Activated CD4-positive, alpha-beta T cell treated with anti-CD3 and anti-CD28 coated beads, Interleukin-2, amount 10 ng/mL, durations not matched to agents 7 days and 5 days (primary cell): Measurements from ENCODE around the gene CRACDL. TPM values are rescaled to one million over a fixed set of nuclear protein-coding genes. Genes with fewer than 3 reads are reported as not detected.

ENCODE experiments used
- CTCF ChIA-PET: fragments of 350-600 bp; sonication (Branson Sonifier 250); formaldehyde crosslinking; loops from one replicate; lab custom pipeline; 2021; ENCODE audit warnings: antibody characterized with exemption; lab: Charles Lee
- POLR2A ChIA-PET: fragments of 350-600 bp; sonication (Branson Sonifier 250); formaldehyde crosslinking; loops from one replicate; lab custom pipeline; 2021; ENCODE audit warnings: antibody characterized with exemption; lab: Charles Lee
- DNase-seq: peaks from one replicate; pipeline ENCODE4 v3.0.0-alpha.2; 2020
- H3K27ac Mint-ChIP-seq: one replicate; pipeline ENCODE4 v1.8.0; 2021; ENCODE audit warnings: mild to moderate bottlenecking, moderate library complexity, mixed read lengths
- H3K27me3 Mint-ChIP-seq: one replicate; pipeline ENCODE4 v1.8.0; 2021; ENCODE audit warnings: mixed read lengths
- H3K36me3 Mint-ChIP-seq: one replicate; pipeline ENCODE4 v1.8.0; 2021; ENCODE audit warnings: low read depth, mixed read lengths
- H3K4me1 Mint-ChIP-seq: one replicate; pipeline ENCODE4 v1.8.0; 2021; ENCODE audit warnings: mixed read lengths
- H3K4me3 Mint-ChIP-seq: one replicate; pipeline ENCODE4 v1.8.0; 2021; ENCODE audit warnings: mild to moderate bottlenecking, moderate library complexity, mixed read lengths
- H3K9me3 Mint-ChIP-seq: one replicate; pipeline ENCODE4 v1.8.0; 2021; ENCODE audit warnings: mixed read lengths
- total RNA-seq, 2 experiments: library from RNA; stranded (reverse); gene quantifications; one replicate each; pipeline ENCODE4 v1.2.3, GENCODE V29; 2021

CRACDL gene
- total RNA-seq, 2 experiments from 2014 or later: 0.19 to 0.22 TPM

GRCh38 chr2:98795891-98796676 lies 139.9 kb downstream of the CRACDL start:
- no peak overlapping the region for H3K4me3 Mint-ChIP-seq
- peaks cover 2% of the 10 kb centered on the region for H3K36me3 Mint-ChIP-seq
- no peaks in the 10 kb centered on the region for H3K4me1 Mint-ChIP-seq
- ChIA-PET POLR2A (no interaction called here), CTCF (interaction anchor here (1.1 to 1.6 kb wide), 3 partner anchors 19 to 147 kb away, joined by 3 to 7 read pairs (median 5); partner anchors contain the start of gene MGAT4A)
- peaks cover 15% of the 10 kb centered on the region for H3K27me3 Mint-ChIP-seq
- H3K9me3 Mint-ChIP-seq: no peaks in the 10 kb centered on the region
- no peak overlapping the region for H3K27ac Mint-ChIP-seq
- no peak for DNase-seq

DNA sequence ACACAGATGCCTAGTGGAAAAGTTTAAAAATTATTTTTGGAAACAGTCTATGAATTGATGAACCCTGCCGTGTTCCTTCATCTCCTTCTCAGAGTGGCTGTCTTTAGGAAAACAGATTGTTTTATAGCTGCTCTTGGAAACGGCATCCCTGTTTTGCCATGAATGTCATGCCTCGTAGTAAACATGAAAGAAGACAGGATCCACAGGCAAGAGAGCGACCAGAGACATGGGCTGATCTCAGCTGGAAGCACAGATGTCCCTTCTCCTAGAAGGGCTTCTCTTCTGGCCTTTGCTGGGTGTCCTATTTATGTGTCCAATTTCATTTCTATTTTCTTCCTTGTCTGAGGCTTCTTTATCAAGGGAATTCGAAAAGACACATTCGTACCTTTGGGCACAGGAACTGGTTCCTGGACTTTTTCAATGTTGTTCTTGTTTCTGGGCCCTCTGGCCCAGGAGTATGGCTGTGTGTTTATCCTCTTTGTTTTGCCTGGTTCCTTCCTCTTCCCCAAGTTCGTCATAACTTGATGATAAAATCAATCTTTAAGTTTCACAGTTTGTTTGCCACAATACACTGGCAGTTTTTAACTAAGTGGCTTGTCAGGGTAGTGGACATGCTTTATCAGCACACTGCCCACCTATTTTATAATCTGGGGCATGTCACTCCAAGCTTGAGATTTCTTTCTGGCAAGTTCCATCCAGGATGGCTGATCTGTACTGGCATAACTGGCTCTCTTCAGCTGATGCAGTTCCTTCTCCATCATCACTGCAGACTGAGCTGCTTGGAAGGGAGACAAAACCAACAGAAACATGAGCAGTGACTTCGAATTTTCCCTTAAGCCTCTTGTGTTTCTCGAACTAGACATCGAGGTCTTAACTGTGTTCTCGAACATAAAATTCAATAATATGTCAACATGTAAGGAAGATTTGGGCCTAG lies 141.9 kb downstream of the CRACDL start:
- Mint-ChIP-seq H3K27me3 (peaks cover 7% of the 10 kb centered on the region), H3K36me3 (peaks cover 2% of the 10 kb centered on the region)
- CTCF ChIA-PET: interaction anchor here (1.1 to 1.3 kb wide), 3 partner anchors 8 to 23 kb away, joined by 3 to 4 read pairs (median 3); no protein-coding TSS in a partner anchor

DNA sequence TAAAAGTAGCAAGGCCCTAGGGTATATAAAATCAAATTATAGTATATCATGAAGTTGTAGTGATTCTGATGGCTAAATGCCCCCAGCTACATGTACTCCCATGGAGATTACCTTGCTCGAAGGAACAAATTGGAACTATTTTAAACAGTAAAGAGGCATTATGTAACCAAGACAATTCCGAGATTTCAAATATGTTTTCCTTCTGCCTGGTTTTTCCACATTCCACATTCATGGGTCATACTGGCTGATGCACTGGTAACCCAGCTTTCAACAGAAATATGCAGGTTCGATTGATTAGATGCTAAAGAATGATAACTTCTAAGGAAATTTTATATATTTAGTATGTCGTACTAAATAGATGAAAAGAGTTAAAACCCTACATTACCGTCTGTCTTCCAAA lies 142.8 kb downstream of the CRACDL start:
- Mint-ChIP-seq H3K36me3 (peaks cover 2% of the 10 kb centered on the region), H3K27ac (no peak overlapping the region), H3K4me3 (no peak overlapping the region), H3K9me3 (no peaks in the 10 kb centered on the region), H3K4me1 (no peaks in the 10 kb centered on the region), H3K27me3 (peaks cover 7% of the 10 kb centered on the region)
- POLR2A ChIA-PET: no interaction called here
- DNase-seq: no peak
- CTCF ChIA-PET: interaction anchor here (1.1 kb wide), 2 partner anchors 9 to 11 kb away, joined by 3 read pairs; no protein-coding TSS in a partner anchor

More for the DNA sequence above, 141.9 kb downstream of the CRACDL start:
- Mint-ChIP-seq H3K4me3 (no peak overlapping the region), H3K9me3 (no peaks in the 10 kb centered on the region), H3K27ac (no peak overlapping the region), H3K4me1 (no peaks in the 10 kb centered on the region)
- POLR2A ChIA-PET: interaction anchor here (0.5 kb wide), 1 partner anchor 127 kb away, joined by 3 read pairs; no protein-coding TSS in a partner anchor
- no peak for DNase-seq

DNA sequence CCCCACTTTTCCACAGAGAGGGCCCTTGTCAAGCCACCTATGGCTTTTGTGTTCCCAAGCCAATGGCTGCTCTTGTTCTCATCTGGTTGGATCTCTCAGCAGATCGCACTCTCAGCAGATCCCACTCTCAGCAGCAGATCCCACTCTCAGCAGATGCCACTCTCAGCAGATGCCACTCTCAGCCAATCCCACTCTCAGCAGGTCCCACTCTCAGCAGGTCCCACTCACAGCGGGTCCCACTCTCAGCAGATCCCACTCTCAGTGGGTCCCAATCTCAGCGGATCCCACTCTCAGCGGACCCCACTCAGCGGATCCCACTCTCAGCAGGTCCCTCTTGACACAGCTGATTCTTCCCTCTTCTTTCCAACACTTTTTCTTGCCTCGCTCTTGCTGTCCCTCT lies 145.8 kb downstream of the CRACDL start:
- no peak for DNase-seq
- peaks cover 2% of the 10 kb centered on the region for H3K36me3 Mint-ChIP-seq
- no peaks in the 10 kb centered on the region for H3K4me1 Mint-ChIP-seq
- no peaks in the 10 kb centered on the region for H3K9me3 Mint-ChIP-seq
- ChIA-PET CTCF (interaction anchor here (0.7 to 3.8 kb wide), 5 partner anchors 8 to 1722 kb away, joined by 3 to 19 read pairs (median 3); no protein-coding TSS in a partner anchor), POLR2A (no interaction called here)
- no peak overlapping the region for H3K4me3 Mint-ChIP-seq
- H3K27me3 Mint-ChIP-seq: peaks cover 7% of the 10 kb centered on the region
- H3K27ac Mint-ChIP-seq: no peak overlapping the region

DNA sequence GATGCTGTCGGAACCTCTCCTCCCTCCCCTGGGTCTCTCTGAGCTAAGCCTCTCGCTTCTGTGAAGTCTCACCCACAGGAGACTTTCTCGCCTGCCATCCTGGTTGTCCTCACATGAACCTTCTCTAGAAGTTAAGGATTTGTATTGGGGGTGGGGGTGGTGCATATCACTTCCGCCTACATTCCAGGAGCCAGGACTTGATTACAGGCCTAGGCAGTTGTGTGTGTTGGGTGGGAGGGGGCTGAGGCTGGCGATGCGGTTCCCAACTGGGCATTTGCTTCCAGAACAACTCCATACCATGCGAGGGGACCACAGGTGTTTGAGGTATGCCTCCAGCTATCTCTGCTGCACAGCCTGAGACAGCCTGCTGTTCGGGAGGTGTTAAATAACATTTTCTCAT lies 148.3 kb downstream of the CRACDL start:
- CTCF ChIA-PET: interaction anchor here (0.8 to 3.8 kb wide), 4 partner anchors 9 to 64 kb away, joined by 3 to 19 read pairs (median 4); no protein-coding TSS in a partner anchor
- POLR2A ChIA-PET: no interaction called here
- Mint-ChIP-seq H3K4me3 (no peak overlapping the region), H3K36me3 (no peaks in the 10 kb centered on the region), H3K4me1 (no peaks in the 10 kb centered on the region), H3K27ac (peak overlapping the region; percentile 19), H3K9me3 (no peaks in the 10 kb centered on the region), H3K27me3 (peaks cover 4% of the 10 kb centered on the region)
- DNase-seq: no peak

- H3K9me3 Mint-ChIP-seq: peaks cover 11% of the 10 kb centered on the region
- no peak for DNase-seq
- POLR2A ChIA-PET: no interaction called here
- peaks cover 2% of the 10 kb centered on the region for H3K27me3 Mint-ChIP-seq
- no peak overlapping the region for H3K4me3 Mint-ChIP-seq
- H3K27ac Mint-ChIP-seq: no peak overlapping the region
- peaks cover 8% of the 10 kb centered on the region for H3K36me3 Mint-ChIP-seq
- no peaks in the 10 kb centered on the region for H3K4me1 Mint-ChIP-seq
- CTCF ChIA-PET: no interaction called here
Measured at GRCh38 chr2:98786179-98786578, 149.8 kb downstream of the CRACDL start.

DNA sequence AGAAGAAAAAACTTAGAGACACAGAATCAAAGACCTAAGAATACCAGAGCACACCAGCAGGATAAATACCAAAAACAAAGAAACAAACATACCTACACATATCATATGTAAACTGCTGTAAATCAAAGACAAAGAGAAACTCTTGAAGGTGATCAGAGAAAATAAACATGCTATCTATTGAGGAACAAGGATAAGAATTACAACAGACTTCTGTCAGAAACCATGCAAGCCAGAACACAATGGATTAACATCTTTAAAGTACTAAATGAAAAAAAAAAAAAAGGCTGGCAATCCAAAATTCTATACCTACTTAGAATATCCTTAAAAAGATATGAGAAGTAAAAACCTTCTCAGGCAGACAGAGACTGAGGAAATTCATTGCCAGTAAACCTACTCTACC lies 153.5 kb downstream of the CRACDL start:
- H3K4me1 Mint-ChIP-seq: no peaks in the 10 kb centered on the region
- peaks cover 11% of the 10 kb centered on the region for H3K9me3 Mint-ChIP-seq
- POLR2A ChIA-PET: no interaction called here
- H3K27ac Mint-ChIP-seq: no peak overlapping the region
- peaks cover 8% of the 10 kb centered on the region for H3K36me3 Mint-ChIP-seq
- no peaks in the 10 kb centered on the region for H3K27me3 Mint-ChIP-seq
- no peak overlapping the region for H3K4me3 Mint-ChIP-seq
- no peak for DNase-seq
- CTCF ChIA-PET: no interaction called here

GRCh38 chr2:98781822-98782221 lies 154.2 kb downstream of the CRACDL start:
- no peak overlapping the region for H3K4me3 Mint-ChIP-seq

GRCh38 chr2:98778741-98779483 lies 157.1 kb downstream of the CRACDL start:
- no peak overlapping the region for H3K4me3 Mint-ChIP-seq
- DNase-seq: no peak
- no peaks in the 10 kb centered on the region for H3K27me3 Mint-ChIP-seq
- ChIA-PET POLR2A (no interaction called here), CTCF (interaction anchor here (0.7 to 3.8 kb wide), 3 partner anchors 10 to 130 kb away, joined by 4 to 19 read pairs (median 9); no protein-coding TSS in a partner anchor)
- peaks cover 8% of the 10 kb centered on the region for H3K36me3 Mint-ChIP-seq
- no peak overlapping the region for H3K27ac Mint-ChIP-seq
- peaks cover 12% of the 10 kb centered on the region for H3K4me1 Mint-ChIP-seq
- H3K9me3 Mint-ChIP-seq: peaks cover 11% of the 10 kb centered on the region

More at GRCh38 chr2:98781822-98782221, 154.2 kb downstream of the CRACDL start:
- CTCF ChIA-PET: interaction anchor here (0.6 to 1.1 kb wide), 3 partner anchors 9 to 48 kb away, joined by 3 read pairs; no protein-coding TSS in a partner anchor
- Mint-ChIP-seq H3K27me3 (no peaks in the 10 kb centered on the region), H3K36me3 (peaks cover 8% of the 10 kb centered on the region), H3K4me1 (no peaks in the 10 kb centered on the region), H3K9me3 (peaks cover 11% of the 10 kb centered on the region), H3K27ac (no peak overlapping the region)
- DNase-seq: no peak
- POLR2A ChIA-PET: no interaction called here

DNA sequence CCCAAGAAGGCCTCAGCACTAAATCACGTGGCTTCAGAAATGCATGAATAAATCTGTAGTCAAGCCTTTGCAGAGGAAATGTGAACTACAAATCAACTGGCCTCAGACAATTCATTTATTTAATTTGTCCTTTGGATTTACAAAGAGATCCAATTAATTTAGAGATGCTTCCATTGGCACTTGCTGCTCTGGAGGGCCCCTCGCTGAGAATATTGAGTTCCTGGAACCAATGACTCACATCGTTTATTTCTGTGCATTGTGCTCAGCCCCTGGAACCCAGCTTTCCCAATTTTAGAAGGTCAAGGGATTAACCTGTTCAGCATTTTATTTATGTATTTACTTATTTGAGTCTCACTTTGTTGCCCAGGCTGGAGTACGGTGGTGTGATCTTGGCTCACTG lies 157.9 kb downstream of the CRACDL start:
- peaks cover 8% of the 10 kb centered on the region for H3K36me3 Mint-ChIP-seq
- H3K9me3 Mint-ChIP-seq: peaks cover 11% of the 10 kb centered on the region
- peaks cover 20% of the 10 kb centered on the region for H3K4me1 Mint-ChIP-seq
- no peak overlapping the region for H3K4me3 Mint-ChIP-seq
- DNase-seq: no peak
- no peaks in the 10 kb centered on the region for H3K27me3 Mint-ChIP-seq
- H3K27ac Mint-ChIP-seq: no peak overlapping the region
- ChIA-PET POLR2A (no interaction called here), CTCF (interaction anchor here (1.6 to 3.8 kb wide), 3 partner anchors 11 to 129 kb away, joined by 5 to 19 read pairs (median 9); no protein-coding TSS in a partner anchor)

GRCh38 chr2:98777710-98778109 lies 158.3 kb downstream of the CRACDL start:
- CTCF ChIA-PET: interaction anchor here (1.6 to 3.8 kb wide), 3 partner anchors 12 to 128 kb away, joined by 5 to 19 read pairs (median 9); no protein-coding TSS in a partner anchor
- H3K4me3 Mint-ChIP-seq: no peak overlapping the region
- H3K27me3 Mint-ChIP-seq: no peaks in the 10 kb centered on the region
- POLR2A ChIA-PET: no interaction called here
- peaks cover 11% of the 10 kb centered on the region for H3K9me3 Mint-ChIP-seq
- H3K36me3 Mint-ChIP-seq: peaks cover 8% of the 10 kb centered on the region
- no peak overlapping the region for H3K27ac Mint-ChIP-seq
- DNase-seq: no peak
- H3K4me1 Mint-ChIP-seq: peaks cover 24% of the 10 kb centered on the region

- CTCF ChIA-PET: interaction anchor here (1.4 to 3.8 kb wide), 3 partner anchors 12 to 128 kb away, joined by 3 to 9 read pairs (median 5); no protein-coding TSS in a partner anchor
- Mint-ChIP-seq H3K27ac (no peak overlapping the region), H3K4me3 (no peak overlapping the region), H3K9me3 (peaks cover 6% of the 10 kb centered on the region), H3K4me1 (peaks cover 30% of the 10 kb centered on the region), H3K36me3 (peaks cover 4% of the 10 kb centered on the region), H3K27me3 (no peaks in the 10 kb centered on the region)
- POLR2A ChIA-PET: no interaction called here
- DNase-seq: no peak
Measured at GRCh38 chr2:98777076-98777475, 158.9 kb downstream of the CRACDL start.
